Inflammatory macrophage treated with lipopolysaccharide for 1 hour (primary cell): ENCODE measurements around the gene NGEF.

ENCODE experiments used
- DNase-seq, 2 donors: peaks; one replicate each; pipeline ENCODE4 v3.0.0-alpha.2; 2020 to 2022

The NGEF gene

GRCh38 chr2:233044974-233045605 is 32.0 kb upstream of the NGEF start:
- no peak for DNase-seq

- no peak for DNase-seq
Measured at GRCh38 chr2:233042549-233042948, 29.5 kb upstream of the NGEF start.

GRCh38 chr2:233041722-233042323 is 28.8 kb upstream of the NGEF start:
- DNase-seq, result no peak

DNA sequence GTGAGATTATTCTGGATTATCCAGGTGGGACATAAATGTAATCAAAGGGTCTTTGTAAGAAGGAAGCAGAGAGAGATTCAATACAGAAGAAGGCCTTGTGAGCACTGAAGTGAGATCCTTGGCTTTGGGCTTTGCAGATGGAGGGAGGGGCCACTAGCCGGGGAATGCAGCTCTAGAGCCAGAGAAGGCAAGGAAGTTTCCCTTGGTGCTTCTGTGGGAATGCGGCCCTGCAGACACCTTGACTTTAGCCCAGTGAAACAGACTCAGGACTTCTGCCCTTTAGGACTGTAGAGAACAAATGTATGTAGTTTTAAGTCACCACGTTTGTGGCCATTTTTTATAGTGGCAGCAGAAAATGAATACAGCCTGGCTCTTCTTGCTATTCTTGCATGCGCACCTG is 27.5 kb upstream of the NGEF start:
- DNase-seq, result no peak

- no peak for DNase-seq
Measured at GRCh38 chr2:233039846-233040530, 26.9 kb upstream of the NGEF start.

GRCh38 chr2:233039212-233039845 is 26.3 kb upstream of the NGEF start:
- no peak for DNase-seq

- peak in 1 of 2 donors; percentile 10 for DNase-seq
Measured at GRCh38 chr2:233037078-233037477, 24.0 kb upstream of the NGEF start.

DNA sequence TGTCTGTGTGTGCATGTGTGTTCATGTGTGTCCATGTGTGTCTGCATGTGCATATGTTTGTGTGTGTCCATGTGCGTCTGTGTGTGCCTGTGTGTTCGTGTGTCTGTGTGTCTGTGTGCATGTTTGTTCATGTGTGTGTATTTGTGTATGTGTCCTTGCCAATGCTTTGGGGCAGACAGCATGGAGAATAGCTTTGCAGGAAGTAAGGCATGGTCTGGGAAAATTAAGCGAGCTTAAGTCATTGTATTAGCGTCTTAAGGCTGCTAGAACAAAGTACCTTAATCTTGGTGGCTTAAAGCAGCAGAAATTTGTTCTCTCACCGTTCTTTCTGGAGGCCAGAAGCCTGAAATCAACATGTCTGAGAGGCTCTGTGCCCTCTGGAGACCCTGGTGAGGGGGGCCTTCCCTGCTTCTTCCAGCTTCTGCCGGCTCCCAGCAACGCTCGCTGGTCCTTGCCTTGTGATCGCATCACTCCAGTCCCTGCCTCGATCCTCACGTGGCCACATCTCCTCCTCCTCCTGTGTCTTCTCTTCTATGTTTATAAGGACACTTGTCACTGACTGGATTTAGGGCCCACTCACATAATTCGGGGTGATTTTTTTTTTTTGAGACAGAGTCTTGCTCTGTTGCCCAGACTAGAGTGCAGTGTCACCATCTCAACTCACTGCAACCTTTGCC is 23.2 kb upstream of the NGEF start:
- DNase-seq, result no peak

DNA sequence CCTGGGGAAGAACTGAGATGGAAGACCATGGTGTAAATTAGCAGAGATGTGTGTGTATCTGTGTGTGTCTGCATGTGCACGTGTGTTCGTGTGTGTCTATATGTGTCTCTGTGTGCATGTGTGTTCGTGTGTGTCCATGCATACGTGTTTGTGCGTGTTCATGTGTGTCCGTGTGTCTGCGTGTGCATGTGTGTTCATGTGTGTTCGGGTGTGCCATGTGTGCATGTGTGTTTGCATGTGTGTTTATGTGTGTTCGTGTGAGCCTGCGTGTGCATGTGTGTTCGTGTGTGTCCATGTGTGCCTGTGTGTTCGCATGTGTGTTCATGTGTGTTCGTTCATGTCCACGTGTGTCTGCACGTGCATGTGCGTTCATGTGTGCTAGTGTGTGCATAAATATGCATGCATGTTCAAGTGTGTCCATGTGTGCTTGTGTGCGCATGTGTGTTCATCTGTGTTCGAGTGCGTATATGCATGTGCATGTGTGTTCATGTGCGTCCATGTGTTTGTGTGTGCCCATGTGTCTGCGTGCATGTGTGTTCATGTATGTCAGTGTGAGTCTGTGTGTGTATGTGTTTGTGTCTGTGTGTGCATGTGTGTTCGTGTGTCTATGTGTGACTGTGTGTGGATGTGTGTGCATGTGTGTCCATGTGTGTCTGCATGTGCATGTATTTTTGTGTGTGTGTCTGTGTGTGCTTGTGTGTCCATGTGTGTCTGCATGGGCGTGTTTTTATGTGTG is 22.5 kb upstream of the NGEF start:
- no peak for DNase-seq

DNA sequence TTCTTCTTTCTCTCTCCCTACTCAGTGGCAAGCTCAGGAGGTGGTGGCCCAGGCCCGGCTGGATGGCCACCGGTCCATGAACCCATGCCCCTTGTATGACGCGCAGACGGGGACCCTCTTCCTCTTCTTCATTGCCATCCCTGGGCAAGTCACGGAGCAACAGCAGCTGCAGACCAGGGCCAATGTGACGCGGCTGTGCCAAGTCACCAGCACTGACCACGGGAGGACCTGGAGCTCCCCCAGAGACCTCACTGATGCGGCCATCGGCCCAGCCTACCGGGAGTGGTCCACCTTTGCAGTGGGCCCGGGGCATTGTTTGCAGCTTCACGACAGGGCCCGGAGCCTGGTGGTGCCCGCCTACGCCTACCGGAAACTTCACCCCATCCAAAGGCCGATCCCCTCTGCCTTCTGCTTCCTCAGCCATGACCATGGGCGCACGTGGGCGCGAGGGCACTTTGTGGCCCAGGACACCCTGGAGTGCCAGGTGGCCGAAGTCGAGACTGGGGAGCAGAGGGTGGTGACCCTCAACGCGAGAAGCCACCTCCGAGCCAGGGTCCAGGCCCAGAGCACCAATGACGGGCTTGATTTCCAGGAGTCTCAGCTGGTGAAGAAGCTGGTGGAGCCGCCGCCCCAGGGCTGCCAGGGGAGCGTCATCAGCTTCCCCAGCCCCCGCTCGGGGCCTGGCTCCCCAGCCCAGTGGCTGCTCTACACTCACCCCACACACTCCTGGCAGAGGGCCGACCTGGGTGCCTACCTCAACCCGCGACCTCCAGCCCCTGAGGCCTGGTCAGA is 21.2 kb upstream of the NGEF start:
- no peak for DNase-seq

DNA sequence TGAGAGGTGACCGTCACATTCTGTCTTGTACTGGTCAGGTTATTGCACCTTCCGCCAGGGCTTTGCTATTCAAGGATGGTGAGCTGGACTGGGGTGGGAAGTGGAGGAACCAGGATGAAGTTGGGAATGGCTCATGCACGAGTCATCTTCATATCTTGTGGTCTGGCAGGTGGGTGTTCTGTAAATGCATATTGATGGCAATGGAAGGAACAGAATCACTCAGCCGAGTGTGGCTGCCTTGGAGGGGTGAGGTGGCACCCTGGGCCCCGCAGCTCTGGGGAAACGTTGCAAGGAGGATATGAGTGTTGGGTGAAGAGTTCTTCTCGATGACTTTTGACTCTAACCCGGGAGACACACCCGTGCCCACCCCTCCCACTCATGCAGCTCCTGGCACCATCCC is 20.6 kb upstream of the NGEF start:
- DNase-seq, result no peak

GRCh38 chr2:233032551-233033320 is 19.7 kb upstream of the NGEF start, which contains the start of gene NEU2:
NEU2 (plus strand) TSS chr2:233032672; CDS start chr2:233032672, 0 bp downstream.
- no peak for DNase-seq

- DNase-seq, result no peak
Measured at GRCh38 chr2:233031556-233032500, 18.8 kb upstream of the NGEF start.

DNA sequence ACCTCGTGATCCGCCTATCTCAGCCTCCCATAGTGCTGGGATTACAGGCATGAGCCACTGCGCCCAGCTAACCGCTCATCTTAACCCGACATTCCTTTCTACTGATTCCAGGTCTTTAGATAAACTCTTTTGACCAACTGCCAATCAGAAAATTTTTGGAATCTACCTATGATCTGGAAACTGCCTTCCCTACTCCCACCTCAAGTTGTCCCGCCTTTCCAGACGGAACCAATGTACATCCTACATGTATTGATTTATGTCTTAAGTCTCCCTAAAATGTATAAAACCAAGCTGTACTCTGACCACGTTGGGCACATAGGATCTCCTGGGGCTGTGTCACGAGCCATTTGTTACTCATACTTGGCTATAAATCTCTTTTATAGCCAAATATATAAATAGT is 16.3 kb upstream of the NGEF start:
- DNase-seq, result no peak

DNA sequence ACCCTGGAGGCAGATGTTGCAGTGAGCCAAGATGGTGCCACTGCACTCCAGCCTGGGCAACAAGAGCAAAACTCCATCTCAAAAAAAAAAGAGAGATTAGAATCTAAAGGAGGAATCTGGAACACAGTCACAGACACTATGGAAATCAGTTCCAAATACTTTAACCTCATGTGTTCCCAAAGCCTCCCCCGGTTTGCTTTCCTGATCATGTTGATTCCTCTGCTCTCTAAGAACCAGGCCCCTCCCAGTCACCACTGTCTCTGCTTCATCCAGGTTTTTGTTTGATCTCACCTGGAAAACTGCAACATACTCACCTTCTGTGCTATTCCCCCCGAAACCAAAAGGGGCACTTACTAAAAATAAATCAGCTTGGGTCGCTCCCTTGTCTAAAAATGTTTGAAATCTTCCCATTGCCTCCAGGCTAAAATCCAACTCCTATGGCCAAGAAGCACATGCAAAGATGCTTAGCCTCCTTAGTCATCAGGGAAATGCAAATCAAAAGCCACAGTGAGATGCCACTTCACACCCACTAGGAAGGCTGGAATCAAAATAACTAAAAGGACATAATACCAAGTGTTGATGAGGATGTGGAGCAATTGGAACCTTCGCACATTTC is 13.2 kb upstream of the NGEF start:
- no peak for DNase-seq

DNA sequence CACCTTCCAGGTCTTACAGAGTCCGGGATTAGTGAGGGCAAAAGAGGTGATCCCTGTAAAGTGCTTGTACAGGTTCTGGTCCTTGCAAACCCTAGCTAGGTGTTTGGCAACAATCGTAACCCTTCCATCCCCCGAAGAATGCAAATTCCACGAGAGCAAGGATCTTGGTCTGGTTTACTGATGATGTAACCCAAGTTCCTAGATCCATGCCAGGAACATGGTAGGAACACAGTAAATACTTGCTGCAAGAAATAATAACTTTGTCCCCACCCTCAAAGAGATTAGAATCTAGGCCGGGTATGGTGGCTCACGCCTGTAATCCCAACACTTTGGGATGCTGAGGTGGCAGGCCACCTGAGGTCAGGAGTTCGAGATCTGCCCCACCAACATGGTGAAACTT is 12.7 kb upstream of the NGEF start:
- no peak for DNase-seq

DNA sequence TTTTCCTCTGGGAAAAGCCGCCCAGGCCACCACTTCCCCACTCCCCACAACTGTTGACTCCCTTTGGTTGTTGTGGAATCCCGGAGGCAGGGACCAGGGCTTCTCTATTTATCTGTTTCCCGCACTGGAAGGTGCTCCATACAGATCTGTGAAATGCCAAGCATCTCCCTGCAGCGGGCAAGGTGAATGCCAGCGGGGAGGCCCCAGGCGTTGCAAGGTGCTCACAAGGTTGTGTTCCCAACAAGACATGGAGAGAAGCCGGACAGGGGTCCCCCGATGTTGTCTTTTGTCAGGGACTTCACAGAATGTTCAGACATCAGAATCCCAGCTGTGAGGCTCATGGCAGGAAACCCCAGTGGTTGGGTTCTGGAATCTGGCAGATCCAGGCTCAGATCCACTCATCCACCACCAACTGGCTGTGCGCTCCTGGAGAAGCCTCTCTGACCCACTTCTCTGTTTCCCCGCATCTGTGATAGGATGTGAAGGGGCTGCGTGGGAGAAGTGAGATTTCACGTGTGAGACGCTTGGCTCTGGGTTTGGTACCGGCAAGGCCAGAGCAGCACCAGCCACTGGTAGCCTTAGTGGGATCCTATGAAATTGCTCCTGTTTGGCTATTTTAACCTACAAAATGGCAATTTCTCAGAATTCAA is 10.8 kb upstream of the NGEF start:
- DNase-seq, result no peak

DNA sequence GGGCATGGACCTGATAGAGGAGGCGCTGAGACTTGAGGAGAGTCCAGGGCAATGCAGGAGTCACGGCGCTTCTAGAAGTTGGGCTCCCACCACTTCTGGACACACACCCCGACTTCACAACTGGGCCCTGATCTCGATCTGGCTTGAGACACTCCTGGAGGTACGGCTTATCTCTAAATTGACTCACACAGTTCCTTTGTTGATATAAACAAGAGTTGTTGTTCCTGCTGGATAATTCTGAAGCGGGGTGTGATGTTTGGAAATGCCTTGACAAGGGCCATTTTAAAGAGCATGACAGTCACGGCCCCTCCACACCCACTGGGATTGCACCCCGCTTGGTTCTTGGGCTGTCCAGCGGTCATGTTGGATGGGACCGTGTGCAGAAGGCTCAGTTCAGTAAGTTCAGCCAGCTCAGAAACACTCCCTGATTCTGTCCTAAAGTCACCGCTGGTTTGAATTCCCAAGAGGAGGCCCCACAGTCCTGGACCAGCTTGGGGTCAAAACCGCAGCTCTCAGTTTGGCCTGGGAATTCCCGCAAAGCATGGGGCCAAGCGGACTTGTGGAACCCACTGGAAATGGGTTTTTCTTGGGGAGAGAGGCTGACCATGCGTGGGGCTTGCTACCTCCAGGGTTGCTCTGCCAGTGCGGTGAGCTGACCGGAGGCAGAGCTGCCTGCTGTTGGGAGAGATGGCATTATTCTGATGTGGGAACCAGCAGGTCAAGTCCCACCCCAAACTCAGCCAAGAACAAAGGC is 10.1 kb upstream of the NGEF start:
- DNase-seq, result no peak
